SK-N-SH (cell line): ENCODE results near the gene CDH2.

Experiments used
- FOSL2 ChIP-seq: IDR thresholded peaks from 2 replicates; pipeline ENCODE4 v1.4.0; 2012; ENCODE audit warnings: low read depth, mild to moderate bottlenecking, moderate library complexity, borderline replicate concordance
- MEF2A ChIP-seq: IDR thresholded peaks from 2 replicates; pipeline ENCODE4 v1.4.0; 2012; ENCODE audit warnings: low read depth, borderline replicate concordance
- YY1 ChIP-seq: IDR thresholded peaks from 2 replicates; pipeline ENCODE4 v1.4.0; 2012; ENCODE audit warnings: low read depth, mild to moderate bottlenecking
- TF ChIP-seq, protein P1 (sequence below): fragments of 200-600 bp; sonication (generic); IDR thresholded peaks from 2 replicates; pipeline ENCODE4 v1.6.1; 2017; ENCODE audit warnings: antibody characterized with exemption, mild to moderate bottlenecking, moderate library complexity

GRCh38 chr18:28043631-28044030 lies 133.3 kb downstream of the CDH2 start:
- no peak for TF ChIP-seq YY1
- no peak for TF ChIP-seq MEF2A
- TF ChIP-seq, protein P1, sequence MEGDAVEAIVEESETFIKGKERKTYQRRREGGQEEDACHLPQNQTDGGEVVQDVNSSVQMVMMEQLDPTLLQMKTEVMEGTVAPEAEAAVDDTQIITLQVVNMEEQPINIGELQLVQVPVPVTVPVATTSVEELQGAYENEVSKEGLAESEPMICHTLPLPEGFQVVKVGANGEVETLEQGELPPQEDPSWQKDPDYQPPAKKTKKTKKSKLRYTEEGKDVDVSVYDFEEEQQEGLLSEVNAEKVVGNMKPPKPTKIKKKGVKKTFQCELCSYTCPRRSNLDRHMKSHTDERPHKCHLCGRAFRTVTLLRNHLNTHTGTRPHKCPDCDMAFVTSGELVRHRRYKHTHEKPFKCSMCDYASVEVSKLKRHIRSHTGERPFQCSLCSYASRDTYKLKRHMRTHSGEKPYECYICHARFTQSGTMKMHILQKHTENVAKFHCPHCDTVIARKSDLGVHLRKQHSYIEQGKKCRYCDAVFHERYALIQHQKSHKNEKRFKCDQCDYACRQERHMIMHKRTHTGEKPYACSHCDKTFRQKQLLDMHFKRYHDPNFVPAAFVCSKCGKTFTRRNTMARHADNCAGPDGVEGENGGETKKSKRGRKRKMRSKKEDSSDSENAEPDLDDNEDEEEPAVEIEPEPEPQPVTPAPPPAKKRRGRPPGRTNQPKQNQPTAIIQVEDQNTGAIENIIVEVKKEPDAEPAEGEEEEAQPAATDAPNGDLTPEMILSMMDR, result no peak
- TF ChIP-seq FOSL2, result no peak
